B cell (primary cell): ENCODE measurements around the gene CABLES1. TPM values are rescaled to one million over a fixed set of nuclear protein-coding genes. Genes with fewer than 3 reads are reported as not detected.

ENCODE experiments used
- ATAC-seq: fragments of 200-7000 bp; cut with Tn5 transposase; one replicate; pipeline ENCODE4 v1.10.0; 2021; ENCODE audit warnings: low read depth, mild to moderate bottlenecking, moderate number of reproducible peaks, moderate library complexity
- CTCF ChIA-PET: fragments of 350-600 bp; sonication (Branson Sonifier 250); formaldehyde crosslinking; loops from one replicate; lab custom pipeline; 2021; ENCODE audit warnings: antibody characterized with exemption, inconsistent platforms; lab: Charles Lee
- POLR2A ChIA-PET: fragments of 350-600 bp; sonication (Branson Sonifier 250); formaldehyde crosslinking; loops from one replicate; lab custom pipeline; 2021; ENCODE audit warnings: antibody characterized with exemption; lab: Charles Lee
- DNase-seq: peaks from one replicate; pipeline ENCODE4 v3.0.0; 2013
- H2AFZ ChIP-seq: 2 replicates; pipeline ENCODE4 v1.6.1; 2012; ENCODE audit warnings: mild to moderate bottlenecking, low read depth, low read length; ENCODE audit not compliant: insufficient read depth, poor library complexity, severe bottlenecking
- H3K27ac ChIP-seq, 2 donors: 1 replicate in 1 of 2; 2 replicates in 1 of 2; pipeline ENCODE4 v1.5.1; 2012 to 2013; ENCODE audit warnings: low read length in 2 of 2, mild to moderate bottlenecking in 2 of 2, moderate library complexity in 1 of 2
- H3K27me3 ChIP-seq, 4 experiments: fragments of 200-600 bp in 1 of 4; sonication (generic) in 1 of 4; replicated peaks in 1 of 4; 1 replicate in 2 of 4; 2 replicates in 2 of 4; pipeline versions ENCODE4 v1.6.1 to v1.7.0; 2013 to 2016; ENCODE audit warnings: low read length in 3 of 4, mild to moderate bottlenecking in 2 of 4, mixed read lengths in 1 of 4, moderate library complexity in 1 of 4; ENCODE audit not compliant: insufficient read depth in 4 of 4, control insufficient read depth in 3 of 4; ENCODE audit errors: control extremely low read depth in 1 of 4
- H3K36me3 ChIP-seq, 2 experiments: replicated peaks in 1 of 2; 1 replicate in 1 of 2; 2 replicates in 1 of 2; pipeline versions ENCODE4 v1.6.1 to v1.7.1; 2013; ENCODE audit warnings: low read length in 1 of 2; ENCODE audit not compliant: insufficient read depth in 2 of 2, control insufficient read depth in 1 of 2; ENCODE audit errors: control extremely low read depth in 1 of 2, extremely low read depth in 1 of 2
- H3K4me1 ChIP-seq, 2 donors: fragments of 200-600 bp in 1 of 2; sonication (generic) in 1 of 2; 1 replicate in 1 of 2; 2 replicates in 1 of 2; pipeline versions ENCODE4 v1.5.1 to v1.6.1; 2013 to 2017; ENCODE audit warnings: low read length in 2 of 2; ENCODE audit not compliant: control insufficient read depth in 2 of 2, insufficient read depth in 2 of 2
- H3K4me2 ChIP-seq: replicated peaks from 2 replicates; pipeline ENCODE3; 2012; ENCODE audit warnings: mild to moderate bottlenecking, low read depth, low read length; ENCODE audit not compliant: poor library complexity, severe bottlenecking
- H3K4me3 ChIP-seq, 5 experiments: fragments of 200-600 bp in 1 of 5; sonication (generic) in 1 of 5; 1 replicate in 3 of 5; 2 replicates in 2 of 5; pipeline versions ENCODE4 v1.5.1 to v1.7.0; 2011 to 2016; ENCODE audit warnings: low read length in 4 of 5, mild to moderate bottlenecking in 4 of 5, low read depth in 2 of 5, control low read depth in 1 of 5, moderate library complexity in 1 of 5; ENCODE audit not compliant: insufficient read depth in 1 of 5; ENCODE audit errors: control extremely low read depth in 1 of 5, extremely low read depth in 1 of 5
- H3K79me2 ChIP-seq: fragments of 200-600 bp; sonication (generic); one replicate; pipeline ENCODE4 v1.6.0; 2016; ENCODE audit warnings: low read length; ENCODE audit not compliant: control insufficient read depth, insufficient read depth
- H3K9ac ChIP-seq: fragments of 200-600 bp; sonication (generic); 2 replicates; pipeline ENCODE4 v1.6.1; 2017; ENCODE audit warnings: mild to moderate bottlenecking, low read length, moderate library complexity
- H3K9me3 ChIP-seq, 3 donors: one replicate each; pipeline versions ENCODE4 v1.6.1 to v1.7.1; 2013; ENCODE audit warnings: low read length in 2 of 3; ENCODE audit not compliant: control insufficient read depth in 2 of 3, insufficient read depth in 1 of 3; ENCODE audit errors: control extremely low read depth in 1 of 3
- H4K20me1 ChIP-seq: 2 replicates; pipeline ENCODE4 v1.6.0; 2012; ENCODE audit warnings: mild to moderate bottlenecking, low read length; ENCODE audit not compliant: insufficient read depth, control insufficient read depth, poor library complexity, severe bottlenecking
- H3K27ac Mint-ChIP-seq: one replicate; pipeline ENCODE4 v1.8.0; 2021; ENCODE audit warnings: mixed read lengths
- H3K27me3 Mint-ChIP-seq: one replicate; pipeline ENCODE4 v1.8.0; 2021; ENCODE audit warnings: mixed read lengths
- H3K4me1 Mint-ChIP-seq: one replicate; pipeline ENCODE4 v1.8.0; 2021; ENCODE audit warnings: mixed read lengths
- H3K4me3 Mint-ChIP-seq: one replicate; pipeline ENCODE4 v1.8.0; 2021; ENCODE audit warnings: mixed read lengths
- H3K9me3 Mint-ChIP-seq: one replicate; pipeline ENCODE4 v1.8.0; 2022; ENCODE audit warnings: mixed read lengths; ENCODE audit not compliant: insufficient read depth
- EZH2 ChIP-seq: IDR thresholded peaks from 2 replicates; pipeline ENCODE4 v1.6.1; 2012; ENCODE audit warnings: borderline replicate concordance, low read depth, mild to moderate bottlenecking, moderate library complexity, low read length; ENCODE audit not compliant: insufficient read depth, poor library complexity, severe bottlenecking
- WGBS: methylation state at CpG from one replicate; pipeline ENCODE4 v1.1.5; 2013; ENCODE audit warnings: missing lambda C conversion rate; ENCODE audit not compliant: insufficient coverage; 5-methylcytosine and 5-hydroxymethylcytosine counted together
- intact Hi-C: fragments of 100-400 bp; cut with micrococcal nuclease; formaldehyde crosslinking; loops from one replicate; pipeline ENCODE4 v1.10.0; 2022
- polyA plus RNA-seq: library from polyadenylated mRNA; depleted of rRNA; stranded (reverse); fragments of >200 nt; gene quantifications from 2 replicates; pipeline ENCODE4 v1.2.3, GENCODE V29; 2012
- total RNA-seq, 2 donors: library from RNA; stranded (reverse); fragments of 120-200 nt in 1 of 2; gene quantifications; 1 replicate in 1 of 2; 2 replicates in 1 of 2; pipeline versions ENCODE4 v1.2.3 to v1.2.4, GENCODE V29; 2013 to 2022
- TF ChIP-seq, protein P1 (sequence below): fragments of 200-600 bp; IDR thresholded peaks from one replicate; pipeline ENCODE4 v1.8.0; 2022; ENCODE audit warnings: antibody characterized with exemption, mild to moderate bottlenecking

Gene CABLES1
- total and polyA plus RNA-seq, 2 donors (not counting 1 experiment from before 2014, with no cell fraction given) = 0.30 to 56.3 TPM

DNA sequence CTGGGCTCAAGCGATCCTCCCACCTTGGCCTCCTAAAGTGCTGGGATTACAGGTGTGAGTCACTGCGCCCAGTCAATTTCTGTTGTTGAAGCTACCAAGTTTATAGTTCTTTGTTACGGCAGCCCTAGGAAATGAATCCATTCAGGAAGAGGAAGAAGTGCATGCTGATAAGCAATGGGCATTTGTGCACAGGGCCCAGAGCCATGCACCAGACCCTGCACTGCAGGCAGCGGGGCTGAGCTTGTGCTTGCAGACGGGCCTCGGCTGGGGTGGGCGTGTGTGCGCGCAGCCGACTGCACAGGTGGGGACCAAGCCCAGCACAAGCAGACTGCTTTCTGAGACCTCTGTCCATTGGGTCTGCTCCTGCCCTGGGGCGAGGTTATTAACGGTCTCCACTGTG, 144.6 kb downstream of the CABLES1 start:
- no peaks in the 10 kb centered on the region for H4K20me1 ChIP-seq
- H2AFZ ChIP-seq = no peak overlapping the region
- no peak for TF ChIP-seq EZH2
- TF ChIP-seq, protein P1, sequence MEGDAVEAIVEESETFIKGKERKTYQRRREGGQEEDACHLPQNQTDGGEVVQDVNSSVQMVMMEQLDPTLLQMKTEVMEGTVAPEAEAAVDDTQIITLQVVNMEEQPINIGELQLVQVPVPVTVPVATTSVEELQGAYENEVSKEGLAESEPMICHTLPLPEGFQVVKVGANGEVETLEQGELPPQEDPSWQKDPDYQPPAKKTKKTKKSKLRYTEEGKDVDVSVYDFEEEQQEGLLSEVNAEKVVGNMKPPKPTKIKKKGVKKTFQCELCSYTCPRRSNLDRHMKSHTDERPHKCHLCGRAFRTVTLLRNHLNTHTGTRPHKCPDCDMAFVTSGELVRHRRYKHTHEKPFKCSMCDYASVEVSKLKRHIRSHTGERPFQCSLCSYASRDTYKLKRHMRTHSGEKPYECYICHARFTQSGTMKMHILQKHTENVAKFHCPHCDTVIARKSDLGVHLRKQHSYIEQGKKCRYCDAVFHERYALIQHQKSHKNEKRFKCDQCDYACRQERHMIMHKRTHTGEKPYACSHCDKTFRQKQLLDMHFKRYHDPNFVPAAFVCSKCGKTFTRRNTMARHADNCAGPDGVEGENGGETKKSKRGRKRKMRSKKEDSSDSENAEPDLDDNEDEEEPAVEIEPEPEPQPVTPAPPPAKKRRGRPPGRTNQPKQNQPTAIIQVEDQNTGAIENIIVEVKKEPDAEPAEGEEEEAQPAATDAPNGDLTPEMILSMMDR = no peak
- H3K9me3 Mint-ChIP-seq = peaks cover 7% of the 10 kb centered on the region
- no peak overlapping the region for H3K27ac Mint-ChIP-seq
- no peaks in the 10 kb centered on the region for H3K4me1 ChIP-seq
- H3K27me3 ChIP-seq = no peaks in the 10 kb centered on the region
- ChIA-PET CTCF (no interaction called here), POLR2A (interaction anchor here (0.6 kb wide), 1 partner anchor 54 kb away, joined by 3 read pairs; no protein-coding TSS in a partner anchor)
- no peaks in the 10 kb centered on the region for H3K36me3 ChIP-seq
- peaks cover 10% of the 10 kb centered on the region for H3K4me1 Mint-ChIP-seq
- H3K4me3 Mint-ChIP-seq = no peak overlapping the region
- no peaks in the 10 kb centered on the region for H3K27me3 Mint-ChIP-seq
- WGBS = 97% methylated on average over 12 of the region's 12 CpGs
- H3K9me3 ChIP-seq = peaks cover 0 to 12% (median 0%) of the 10 kb centered on the region in 3 donors
- intact Hi-C loops = no loop called here
- ATAC-seq = no peak
- H3K27ac ChIP-seq = no peak overlapping the region
- DNase-seq = no peak
- no peak overlapping the region for H3K4me3 ChIP-seq
- H3K9ac ChIP-seq = no peak overlapping the region
- no peak overlapping the region for H3K4me2 ChIP-seq
- no peaks in the 10 kb centered on the region for H3K79me2 ChIP-seq

GRCh38 chr18:23280844-23281243, 145.6 kb downstream of the CABLES1 start:
- no peaks in the 10 kb centered on the region for H3K4me1 ChIP-seq
- H2AFZ ChIP-seq = no peak overlapping the region
- no peaks in the 10 kb centered on the region for H3K79me2 ChIP-seq
- Mint-ChIP-seq H3K4me3 (no peak overlapping the region), H3K4me1 (peaks cover 10% of the 10 kb centered on the region), H3K9me3 (peaks cover 7% of the 10 kb centered on the region), H3K27me3 (no peaks in the 10 kb centered on the region), H3K27ac (no peak overlapping the region)
- H3K4me3 ChIP-seq = no peak overlapping the region
- TF ChIP-seq, protein P1 = no peak
- no peak for TF ChIP-seq EZH2
- no peak for DNase-seq
- H3K27me3 ChIP-seq = no peaks in the 10 kb centered on the region
- no CpG with 5 or more reads among the region's 5 CpGs for WGBS
- peaks cover 0 to 12% (median 0%) of the 10 kb centered on the region in 3 donors for H3K9me3 ChIP-seq
- no peaks in the 10 kb centered on the region for H3K36me3 ChIP-seq
- H3K27ac ChIP-seq = no peak overlapping the region
- H4K20me1 ChIP-seq = no peaks in the 10 kb centered on the region
- intact Hi-C loops = no loop called here
- no peak overlapping the region for H3K9ac ChIP-seq
- no peak for ATAC-seq
- CTCF ChIA-PET = interaction anchor here (1.1 kb wide), 1 partner anchor 98 kb away, joined by 3 read pairs; no protein-coding TSS in a partner anchor
- no peak overlapping the region for H3K4me2 ChIP-seq
- POLR2A ChIA-PET = no interaction called here
